ENCODE measurements around the gene CORO7.

GRCh38 chr16:4412854-4413253 lies 3.5 kb downstream of the CORO7 start:
- no peak for TF ChIP-seq POLR2A (IDR thresholded peaks at IDR 0.05)
- no peak for TF ChIP-seq CTCF (IDR thresholded peaks at IDR 0.05)

Data from vagina (tissue), 2 donors.